Hepatic stellate cell (primary cell): ENCODE data around the gene TSPAN10.

Experiments used
- DNase-seq: peaks from one replicate; pipeline ENCODE4 v3.0.0; 2011; ENCODE audit warnings: low spot score

The TSPAN10 gene

GRCh38 chr17:81687770-81688541 lies 51.0 kb downstream of the TSPAN10 start:
- DNase-seq: no peak

GRCh38 chr17:81688616-81689015 lies 51.6 kb downstream of the TSPAN10 start:
- no peak for DNase-seq

DNA sequence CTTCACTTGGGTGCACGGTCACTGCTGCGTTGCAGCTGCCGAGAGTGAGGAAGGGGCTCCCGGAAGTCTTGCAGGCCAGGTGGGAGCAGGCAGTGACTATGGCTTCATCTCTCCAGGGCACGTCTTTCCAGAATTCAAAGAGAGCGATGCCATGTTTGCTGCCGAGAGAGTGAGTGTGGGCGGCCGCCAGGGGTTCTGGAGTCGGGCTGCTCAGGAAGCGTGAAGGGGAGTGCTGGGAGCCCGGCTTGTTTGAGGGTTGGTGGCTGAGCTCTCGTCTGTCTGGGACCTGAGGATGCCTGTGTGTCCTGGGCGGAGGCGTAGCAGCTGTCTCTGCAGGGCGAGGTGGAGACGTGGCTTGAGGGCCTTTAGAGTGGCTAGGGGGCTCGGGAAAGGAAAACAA lies 53.1 kb downstream of the TSPAN10 start:
- DNase-seq: no peak

DNA sequence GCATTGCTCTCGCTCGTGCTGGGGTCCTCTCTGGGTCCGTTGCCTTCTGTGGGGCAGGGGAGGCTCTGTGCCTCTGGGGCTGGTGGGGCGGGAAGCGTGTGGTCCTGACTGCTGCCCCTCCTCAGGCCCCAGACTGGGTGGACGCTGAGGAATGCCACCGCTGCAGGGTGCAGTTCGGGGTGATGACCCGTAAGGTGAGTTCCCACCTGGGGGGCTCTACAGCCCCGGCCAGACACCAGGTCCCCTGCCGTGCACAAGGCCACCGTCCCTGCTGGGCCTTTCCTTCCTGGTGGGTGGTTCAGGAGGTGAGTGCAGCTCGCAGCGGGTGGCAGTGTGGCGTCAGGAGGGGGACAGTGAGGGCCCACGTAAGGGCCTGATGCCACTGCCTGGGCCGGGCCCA lies 53.6 kb downstream of the TSPAN10 start:
- no peak for DNase-seq

- no peak for DNase-seq
Measured at GRCh38 chr17:81691196-81691595, 54.2 kb downstream of the TSPAN10 start.

GRCh38 chr17:81691608-81692007 lies 54.6 kb downstream of the TSPAN10 start:
- DNase-seq: no peak

GRCh38 chr17:81693509-81694210 lies 56.7 kb downstream of the TSPAN10 start:
- DNase-seq: no peak

DNA sequence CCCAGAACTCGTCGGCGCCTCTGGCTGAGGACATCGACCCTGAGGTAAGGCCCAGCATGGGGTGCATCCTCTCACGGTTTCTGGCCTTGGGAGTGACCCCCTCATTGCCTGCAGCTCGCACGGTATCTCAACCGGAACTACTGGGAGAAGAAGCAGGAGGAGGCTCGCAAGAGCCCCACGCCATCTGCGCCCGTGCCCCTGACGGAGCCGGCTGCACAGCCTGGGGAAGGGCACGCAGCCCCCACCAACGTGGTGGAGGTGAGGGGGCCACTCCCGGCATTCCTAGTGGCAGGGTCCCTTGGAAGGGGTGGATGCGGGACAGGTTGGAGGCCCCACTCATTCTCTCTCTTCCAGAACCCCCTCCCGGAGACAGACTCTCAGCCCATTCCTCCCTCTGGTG lies 57.8 kb downstream of the TSPAN10 start:
- DNase-seq: no peak

DNA sequence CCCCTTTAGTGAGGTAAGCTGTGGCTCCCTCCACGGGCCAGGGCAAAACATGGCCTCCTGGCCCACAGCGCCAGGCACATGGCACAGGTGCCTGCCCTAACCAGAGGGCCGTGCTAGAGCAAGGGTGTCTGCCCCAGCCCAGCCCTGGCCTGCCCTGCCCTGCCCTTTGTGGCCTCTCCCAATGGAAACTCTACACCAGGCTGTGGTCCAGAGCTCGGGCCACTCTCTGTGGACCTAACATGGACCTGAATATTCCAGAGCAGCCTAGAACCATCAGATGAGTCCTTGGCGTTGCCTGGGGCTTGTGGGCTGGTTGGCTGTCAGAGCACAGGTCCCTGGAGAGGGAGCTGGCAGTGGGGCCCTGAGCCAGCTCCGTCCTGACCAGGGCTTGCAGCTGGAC lies 58.2 kb downstream of the TSPAN10 start:
- no peak for DNase-seq

DNA sequence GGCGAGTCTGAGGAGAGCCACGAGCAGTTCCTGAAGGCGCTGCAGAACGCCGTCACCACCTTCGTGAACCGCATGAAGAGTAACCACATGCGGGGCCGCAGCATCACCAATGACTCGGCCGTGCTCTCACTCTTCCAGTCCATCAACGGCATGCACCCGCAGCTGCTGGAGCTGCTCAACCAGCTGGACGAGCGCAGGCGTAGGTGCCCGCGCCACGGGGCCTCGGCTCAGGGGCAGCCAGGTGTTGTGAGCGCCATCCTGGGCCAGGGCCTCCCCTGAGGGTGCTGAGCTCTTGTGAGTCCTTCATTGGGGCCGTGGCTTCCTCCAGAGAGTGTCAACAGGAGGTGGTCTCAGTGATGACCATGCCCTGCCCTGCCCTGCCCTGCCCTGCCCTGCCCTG lies 58.8 kb downstream of the TSPAN10 start:
- no peak for DNase-seq

GRCh38 chr17:81696218-81696941 lies 59.4 kb downstream of the TSPAN10 start:
- DNase-seq: no peak

DNA sequence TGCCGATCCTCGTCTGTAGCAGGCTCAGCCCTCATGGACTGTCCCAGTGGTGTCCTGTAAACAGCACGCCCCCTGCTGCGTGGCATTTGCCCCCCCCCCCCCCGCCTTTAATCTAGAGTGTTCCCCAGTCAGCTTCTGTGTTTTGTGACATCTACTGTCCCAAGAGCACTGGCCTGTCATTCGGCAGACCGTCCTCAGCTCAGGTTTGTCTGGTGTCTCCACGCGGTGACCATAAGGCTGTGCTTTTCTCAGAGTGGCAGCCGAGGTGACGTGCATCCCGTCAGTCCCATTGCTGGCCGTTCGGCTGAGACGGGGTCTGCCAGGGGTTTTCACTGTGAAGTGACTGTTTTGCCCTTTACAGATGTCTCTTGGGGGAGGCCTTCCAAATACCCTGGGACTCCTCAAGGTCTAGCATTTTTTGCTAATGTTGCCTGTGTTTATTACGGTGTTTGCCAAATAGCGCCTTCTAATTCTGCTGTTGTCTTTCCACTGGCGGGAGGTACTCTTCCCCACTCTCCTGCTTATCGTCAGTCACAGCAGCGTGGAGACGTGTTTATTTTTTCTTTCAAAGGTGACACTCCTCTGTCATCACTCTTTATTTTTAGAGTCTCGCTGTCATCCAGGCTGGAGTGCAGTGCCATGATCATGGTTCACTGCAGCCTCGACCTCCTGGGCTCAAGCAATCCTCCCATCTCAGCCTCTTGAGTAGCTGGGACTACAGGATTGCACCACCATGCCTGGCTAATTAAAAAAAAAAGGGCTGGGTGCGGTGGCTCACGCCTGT lies 60.5 kb downstream of the TSPAN10 start:
- DNase-seq: no peak
